NCI-H82 (cell line): Measurements from ENCODE around the gene CNOT3.

ENCODE experiments used
- DNase-seq: peaks from one replicate; lab custom pipeline; 2025; lab: John Stamatoyannopoulos, UW

Gene CNOT3

GRCh38 chr19:54121259-54121658 is 16.3 kb upstream of the CNOT3 start:
- DNase-seq = no peak

DNA sequence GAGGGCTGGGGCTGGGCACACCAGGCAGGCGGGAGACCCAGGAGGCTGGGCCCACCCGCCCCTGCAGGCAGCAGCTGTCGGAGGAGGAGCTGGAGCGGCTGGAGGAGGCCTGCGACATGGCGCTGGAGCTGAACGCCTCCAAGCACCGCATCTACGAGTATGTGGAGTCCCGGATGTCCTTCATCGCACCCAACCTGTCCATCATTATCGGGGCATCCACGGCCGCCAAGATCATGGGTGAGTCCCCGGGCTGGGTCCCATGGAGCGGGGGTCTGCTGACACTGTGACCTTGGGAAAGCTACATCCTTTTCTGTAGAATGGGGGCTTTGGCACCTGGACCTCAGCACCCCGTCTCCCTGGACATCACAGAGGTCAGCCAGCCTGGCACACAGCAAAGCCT is 13.9 kb upstream of the CNOT3 start:
- no peak for DNase-seq

DNA sequence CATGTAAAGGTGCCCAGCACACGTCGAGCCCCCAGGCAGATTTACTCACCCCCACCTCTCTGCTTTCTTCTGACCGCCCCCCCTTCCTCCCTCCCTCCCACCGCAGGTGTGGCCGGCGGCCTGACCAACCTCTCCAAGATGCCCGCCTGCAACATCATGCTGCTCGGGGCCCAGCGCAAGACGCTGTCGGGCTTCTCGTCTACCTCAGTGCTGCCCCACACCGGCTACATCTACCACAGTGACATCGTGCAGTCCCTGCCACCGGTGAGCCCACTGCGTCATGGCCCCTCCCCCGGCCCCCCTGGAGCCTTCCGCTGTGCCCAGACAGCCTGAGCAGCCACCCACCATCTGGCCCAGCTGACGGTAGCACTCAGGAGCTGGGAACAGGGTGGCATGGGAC is 13.2 kb upstream of the CNOT3 start:
- no peak for DNase-seq

DNA sequence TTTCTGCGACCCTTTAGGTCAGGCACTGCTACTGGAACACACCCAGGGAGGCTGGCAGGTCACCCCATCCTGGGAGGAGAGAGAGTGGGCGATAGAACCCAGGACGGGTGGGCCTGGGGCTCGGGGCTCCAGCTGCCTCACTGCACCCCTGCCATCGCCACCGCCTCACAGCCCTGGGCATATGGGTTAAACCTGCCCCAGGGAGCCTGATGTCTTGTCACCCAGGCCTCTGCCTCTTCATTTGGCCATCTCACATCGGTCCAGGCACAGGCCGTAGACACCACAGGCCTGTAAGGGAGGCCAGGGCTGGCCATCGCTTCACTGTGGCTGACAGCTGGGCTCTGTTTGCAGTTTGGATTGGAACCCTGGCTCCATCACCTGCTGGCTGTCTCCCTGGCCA is 11.8 kb upstream of the CNOT3 start:
- DNase-seq = no peak

DNA sequence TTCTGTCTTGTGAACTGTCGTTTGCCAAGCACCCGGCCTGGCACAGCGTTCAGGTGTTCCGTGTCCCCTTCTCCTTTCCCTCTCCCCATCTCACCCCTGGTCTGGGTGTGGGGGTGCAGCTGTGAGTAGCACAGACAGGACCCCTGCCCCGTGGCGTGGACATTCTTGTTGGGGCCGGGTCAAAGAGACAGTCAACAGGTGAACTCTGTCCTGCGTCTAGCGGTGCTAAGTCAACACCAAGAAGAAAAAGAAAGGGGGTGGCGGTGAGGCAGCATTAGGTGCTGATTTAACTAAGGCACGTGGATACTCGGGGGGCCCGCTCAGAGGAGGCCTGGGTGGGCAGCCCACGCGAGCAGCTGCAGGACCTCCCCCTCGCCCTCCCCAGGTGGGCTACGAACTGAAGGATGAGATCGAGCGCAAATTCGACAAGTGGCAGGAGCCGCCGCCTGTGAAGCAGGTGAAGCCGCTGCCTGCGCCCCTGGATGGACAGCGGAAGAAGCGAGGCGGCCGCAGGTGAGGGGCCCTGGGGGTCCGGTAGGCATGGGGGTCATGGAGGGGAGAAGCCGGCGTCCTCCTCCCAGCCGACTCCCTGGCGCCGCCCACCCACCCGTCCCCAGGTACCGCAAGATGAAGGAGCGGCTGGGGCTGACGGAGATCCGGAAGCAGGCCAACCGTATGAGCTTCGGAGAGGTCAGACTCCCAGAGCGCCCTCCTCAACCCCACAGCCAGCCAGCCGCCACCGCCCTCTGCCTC is 9.7 kb upstream of the CNOT3 start:
- no peak for DNase-seq

- no peak for DNase-seq
Observed at GRCh38 chr19:54128441-54128725, 9.2 kb upstream of the CNOT3 start.

GRCh38 chr19:54128796-54129616 is 8.6 kb upstream of the CNOT3 start:
- no peak for DNase-seq

DNA sequence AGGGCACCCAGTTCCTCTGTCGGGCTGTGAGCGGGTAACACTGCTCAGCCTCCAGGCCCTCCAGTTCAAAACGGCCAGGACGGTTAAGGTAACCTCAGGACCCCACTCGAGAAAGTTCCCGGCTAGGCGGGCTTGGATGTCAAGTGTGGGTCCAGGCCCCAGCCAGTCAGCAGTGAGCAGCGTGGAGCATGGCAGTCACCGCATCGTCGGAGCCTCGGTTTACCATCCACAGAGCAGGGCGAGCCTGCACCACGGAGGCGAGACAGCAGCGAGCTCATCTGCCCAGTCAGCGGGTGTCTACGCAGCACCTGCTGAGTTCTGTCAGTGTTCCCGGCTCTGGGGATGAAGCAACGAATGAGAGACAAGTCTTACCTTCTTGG is 8.0 kb upstream of the CNOT3 start:
- DNase-seq = no peak

GRCh38 chr19:54133312-54133956 is 4.1 kb upstream of the CNOT3 start:
- peak; percentile 87 for DNase-seq

DNA sequence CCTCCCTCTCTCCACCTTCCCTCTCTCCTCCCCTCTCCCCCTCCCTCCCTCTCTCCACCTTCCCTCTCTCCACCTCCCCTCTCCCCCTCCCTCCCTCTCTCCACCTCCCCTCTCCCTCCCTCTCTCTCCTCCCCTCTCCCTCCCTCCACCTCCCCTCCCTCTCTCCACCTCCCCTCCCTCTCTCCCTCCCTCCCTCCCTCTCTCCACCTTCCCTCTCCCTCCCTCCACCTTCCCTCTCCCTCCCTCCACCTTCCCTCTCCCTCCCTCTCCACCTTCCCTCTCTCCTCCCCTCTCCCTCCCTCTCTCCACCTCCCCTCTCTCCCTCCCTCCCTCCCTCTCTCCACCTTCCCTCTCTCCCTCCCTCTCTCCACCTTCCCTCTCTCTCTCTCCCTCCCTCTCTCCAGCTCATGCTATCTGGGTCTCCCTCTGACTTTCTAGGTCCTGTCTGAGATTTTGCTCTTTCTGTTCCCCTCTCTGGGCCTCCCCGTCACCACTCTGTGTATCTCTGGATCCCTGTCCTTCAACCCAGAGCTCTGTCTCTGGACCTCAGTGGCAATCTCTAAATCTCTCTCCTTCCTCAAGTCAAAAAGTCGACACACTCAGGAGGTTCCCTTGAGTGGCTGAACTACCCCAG is 3.5 kb upstream of the CNOT3 start:
- DNase-seq = no peak

DNA sequence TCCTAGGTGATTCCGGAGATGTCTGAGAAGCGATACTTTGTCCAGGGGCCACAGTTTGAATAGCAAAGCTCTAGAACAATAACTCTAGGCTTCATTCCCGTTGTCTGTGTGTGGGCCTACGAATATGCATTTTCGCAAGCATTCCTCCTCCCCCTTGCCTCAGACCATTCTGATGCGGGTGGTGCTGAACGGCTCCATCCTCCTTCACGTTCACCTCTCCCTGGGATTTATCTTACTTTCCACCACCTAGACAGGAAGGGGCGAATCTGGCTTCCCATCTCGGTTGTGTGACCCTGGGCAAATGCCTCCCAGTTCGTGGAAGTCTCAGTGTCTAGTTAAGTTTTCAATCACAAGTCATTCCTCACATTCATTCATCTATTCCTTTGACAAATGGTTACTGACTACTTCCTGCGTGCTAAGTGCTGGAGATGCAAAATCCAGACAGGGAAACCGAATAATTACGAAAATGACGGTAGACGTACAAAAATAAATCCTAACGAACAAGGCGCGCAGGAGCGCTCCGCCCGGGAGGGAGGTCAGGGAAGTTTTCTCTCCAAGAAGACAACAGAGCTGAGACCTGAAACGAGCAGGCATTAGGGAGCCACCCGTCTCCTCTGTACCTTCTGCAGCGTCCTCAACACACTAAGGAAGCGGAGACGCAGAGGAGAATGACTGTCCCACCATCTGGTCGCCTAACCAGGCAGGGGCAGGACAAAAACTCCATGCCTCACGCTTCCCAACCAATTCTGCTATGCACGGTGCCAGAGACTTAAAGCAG is 1.3 kb upstream of the CNOT3 start:
- DNase-seq = peak; percentile 80

DNA sequence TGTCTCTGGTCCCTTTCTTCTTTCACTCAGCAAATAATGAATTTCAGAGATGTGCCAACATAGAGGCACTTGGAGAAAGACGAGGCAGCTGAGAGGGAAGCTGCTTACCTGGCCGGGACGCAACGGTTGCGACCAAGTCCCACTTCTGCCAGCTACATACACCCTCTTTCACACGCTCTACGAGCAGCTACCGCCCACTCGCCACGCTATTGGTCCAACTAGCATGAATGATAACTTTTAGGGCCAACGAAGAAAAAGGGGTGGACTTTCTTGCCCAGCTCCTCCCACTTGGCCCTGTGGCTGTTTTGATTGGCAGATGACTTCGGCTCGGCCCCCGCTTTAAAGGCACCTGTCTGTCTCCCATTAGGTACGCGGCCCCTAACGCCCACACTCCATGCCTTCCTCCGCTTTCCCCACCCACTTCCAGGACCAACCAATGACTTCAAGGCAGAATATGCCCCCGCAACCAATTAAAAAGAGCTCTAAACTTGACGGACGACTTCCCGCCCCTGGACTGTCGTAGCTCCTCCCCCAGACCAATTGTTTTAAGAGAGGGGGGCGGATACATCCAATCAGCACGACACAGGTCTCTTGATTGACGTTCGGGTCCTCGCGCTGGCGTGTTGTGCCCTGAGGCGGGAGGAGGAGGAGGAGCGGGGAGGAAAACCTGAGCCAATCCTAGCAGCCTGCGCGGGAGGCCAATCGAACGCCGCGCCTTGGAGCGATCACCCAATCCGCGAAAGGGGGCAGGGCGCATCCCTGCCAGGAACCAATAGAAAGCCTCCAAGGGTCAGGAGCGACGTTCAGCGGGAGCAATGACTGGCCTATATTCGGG is 481 bp upstream of the CNOT3 start:
- DNase-seq = peak; percentile 100

DNA sequence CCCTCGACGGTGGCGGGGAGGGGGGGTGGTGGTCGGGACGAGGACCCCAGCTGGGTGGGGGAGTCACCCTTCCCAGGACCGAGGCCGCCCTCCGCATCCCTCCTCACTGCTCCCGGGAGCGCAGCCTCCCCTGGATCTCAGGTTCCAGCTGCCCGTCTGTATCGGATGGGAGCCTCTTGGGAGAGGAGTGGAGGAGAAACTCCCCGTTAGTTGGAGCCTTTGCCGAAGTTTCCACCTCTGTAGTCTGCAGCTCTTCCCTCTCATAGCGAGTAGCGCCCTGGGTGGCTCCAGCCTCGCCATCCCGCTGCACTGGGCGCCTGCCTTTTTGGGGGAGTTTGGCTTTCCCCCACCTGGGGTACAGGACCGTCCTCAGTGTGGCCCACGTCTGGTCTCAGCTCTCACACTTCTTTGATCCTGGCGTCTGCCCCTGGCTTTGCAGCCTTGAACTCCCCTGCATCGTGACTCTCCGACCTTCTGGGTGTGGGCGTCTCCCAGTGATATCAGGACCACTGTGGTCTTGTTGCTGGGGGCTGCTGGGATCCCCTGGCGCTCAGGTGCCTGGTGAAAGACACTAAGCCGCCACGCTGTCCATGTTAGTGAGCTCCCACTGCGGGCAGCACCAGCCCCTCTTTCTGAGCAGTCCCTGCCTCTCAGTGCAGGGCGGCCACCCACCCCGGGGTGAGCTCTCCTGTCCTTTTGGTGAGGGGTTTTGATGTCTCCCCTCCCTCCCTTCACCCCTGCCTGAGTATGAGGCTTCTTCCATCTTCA is 1.1 kb downstream of the CNOT3 start:
- DNase-seq = no peak

DNA sequence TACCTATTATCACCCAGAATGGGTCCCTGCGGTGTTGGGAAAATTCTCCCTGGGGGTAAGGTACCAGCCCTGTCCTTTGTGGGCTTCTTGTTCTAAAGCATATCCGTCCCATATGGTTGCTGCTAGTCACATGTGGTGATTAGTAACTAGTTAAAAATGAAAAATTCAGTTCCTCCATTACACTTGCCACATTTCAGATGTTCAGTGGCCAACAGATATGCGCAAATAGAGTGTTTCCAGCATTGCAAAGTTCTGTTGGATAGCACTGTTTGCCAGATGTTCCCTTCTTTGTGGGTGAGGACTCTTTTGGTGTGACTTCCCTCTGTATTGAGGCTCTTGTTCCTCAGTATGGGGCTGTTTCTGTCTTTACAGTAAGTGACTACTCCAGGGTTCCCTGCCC is 3.8 kb downstream of the CNOT3 start:
- no peak for DNase-seq

DNA sequence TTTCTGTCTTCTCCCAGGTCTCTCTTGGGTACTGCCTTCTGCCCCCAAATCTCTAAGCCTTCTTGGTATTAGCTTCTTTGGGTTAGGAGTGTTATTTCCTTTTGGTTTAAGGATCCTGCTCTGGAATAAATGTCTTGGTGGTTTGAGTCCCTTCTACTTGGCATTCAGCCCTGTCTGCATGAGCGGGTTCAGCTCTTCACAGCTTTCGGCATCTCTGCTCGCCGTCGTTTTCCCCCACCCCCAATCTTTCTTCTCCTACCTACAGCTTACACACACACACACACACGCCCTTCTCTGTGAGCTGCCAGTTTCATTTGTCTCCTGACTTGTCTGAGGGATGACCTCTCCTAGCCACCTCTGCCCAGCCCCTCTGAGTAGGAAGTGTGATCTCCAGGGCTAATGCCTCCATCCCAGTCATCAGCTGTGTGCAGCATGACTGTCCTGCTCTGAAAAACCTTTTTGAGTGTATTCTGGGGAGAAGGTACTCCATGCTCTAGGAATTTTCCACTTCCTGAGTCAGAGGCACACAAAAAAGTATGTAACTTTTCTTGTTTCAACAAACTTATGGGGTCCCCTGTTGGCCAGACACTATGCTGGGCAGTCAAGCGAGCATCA is 4.7 kb downstream of the CNOT3 start:
- DNase-seq = no peak

GRCh38 chr19:54145541-54146158 is 8.1 kb downstream of the CNOT3 start:
- no peak for DNase-seq

DNA sequence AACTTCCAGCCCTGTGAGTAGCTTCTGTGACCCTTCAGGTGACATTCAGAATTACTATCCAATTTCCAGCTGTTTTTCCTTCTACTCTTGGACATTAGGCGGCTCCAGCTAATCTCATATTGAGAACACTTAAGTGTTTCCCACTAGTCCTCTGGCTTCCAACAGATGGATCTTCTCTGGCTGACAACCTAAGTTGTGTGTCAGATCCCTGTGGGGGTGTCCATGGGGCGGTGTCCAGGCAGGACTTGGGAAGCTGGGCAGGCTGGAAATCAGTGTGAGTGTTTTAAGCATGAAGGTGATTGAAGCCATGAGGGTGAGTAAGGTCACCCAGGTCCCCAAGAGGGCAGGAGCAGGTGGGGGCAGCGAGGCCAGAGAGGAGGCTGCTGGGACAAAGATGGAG is 10.1 kb downstream of the CNOT3 start:
- no peak for DNase-seq

DNA sequence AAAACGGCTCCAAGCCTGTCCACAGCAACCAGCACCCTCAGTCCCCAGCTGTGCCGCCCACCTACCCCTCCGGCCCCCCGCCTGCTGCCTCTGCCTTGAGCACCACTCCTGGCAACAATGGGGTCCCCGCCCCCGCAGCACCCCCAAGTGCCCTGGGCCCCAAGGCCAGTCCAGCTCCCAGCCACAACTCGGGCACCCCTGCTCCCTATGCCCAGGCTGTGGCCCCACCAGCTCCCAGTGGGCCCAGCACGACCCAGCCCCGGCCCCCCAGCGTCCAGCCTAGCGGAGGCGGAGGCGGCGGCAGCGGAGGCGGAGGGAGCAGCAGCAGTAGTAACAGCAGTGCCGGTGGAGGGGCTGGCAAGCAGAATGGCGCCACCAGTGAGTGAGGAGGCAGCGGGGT is 10.6 kb downstream of the CNOT3 start:
- DNase-seq = no peak

DNA sequence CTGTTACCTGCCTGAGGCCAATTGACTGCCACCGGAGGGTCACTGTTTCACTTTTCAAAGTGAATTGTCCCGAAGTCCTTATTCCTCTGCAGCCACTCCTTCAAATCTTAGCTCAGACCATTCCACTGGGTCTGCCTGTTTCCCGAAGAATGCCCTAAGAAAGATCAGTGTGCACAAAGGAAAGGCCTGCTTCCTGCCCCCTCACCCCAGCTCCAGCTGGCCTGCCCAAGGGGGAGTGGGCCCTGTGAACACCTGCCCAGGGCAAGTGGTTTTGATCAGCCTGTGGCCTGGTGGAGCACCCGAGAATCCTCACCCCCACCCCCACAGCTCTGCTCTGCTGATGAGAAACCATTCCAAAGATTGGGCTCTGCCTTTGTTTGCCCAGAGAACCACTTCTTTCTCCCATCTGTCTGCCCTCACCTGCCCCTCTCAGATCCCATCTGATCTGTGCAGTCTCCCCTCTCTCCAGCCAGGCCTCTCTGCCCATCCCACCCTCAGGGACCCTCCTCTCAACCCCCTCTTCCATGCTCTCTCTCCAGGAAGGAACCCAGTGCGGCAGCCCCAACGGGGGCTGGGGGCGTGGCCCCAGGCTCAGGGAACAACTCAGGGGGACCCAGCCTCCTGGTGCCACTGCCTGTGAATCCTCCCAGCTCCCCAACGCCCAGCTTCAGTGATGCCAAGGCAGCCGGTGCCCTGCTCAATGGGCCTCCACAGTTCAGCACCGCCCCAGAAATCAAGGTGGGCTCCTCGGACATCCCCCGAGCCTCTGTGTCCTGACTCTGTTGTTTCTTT is 11.7 kb downstream of the CNOT3 start:
- DNase-seq = no peak
